ENCODE measurements around the gene LIPJ.

The LIPJ gene

GRCh38 chr10:88608052-88608732 lies 21.6 kb downstream of the LIPJ start:
- no peak for DNase-seq

- DNase-seq: no peak
Measured at GRCh38 chr10:88608780-88609179, 22.2 kb downstream of the LIPJ start.

GRCh38 chr10:88616250-88616977 lies 29.9 kb downstream of the LIPJ start:
- DNase-seq: no peak

GRCh38 chr10:88617772-88618300 lies 31.3 kb downstream of the LIPJ start:
- no peak for DNase-seq

GRCh38 chr10:88618496-88618895 lies 31.9 kb downstream of the LIPJ start:
- DNase-seq: no peak

- DNase-seq: no peak
Measured at GRCh38 chr10:88620441-88620840, 33.9 kb downstream of the LIPJ start.

- DNase-seq: no peak
Measured at GRCh38 chr10:88623835-88624234, 37.3 kb downstream of the LIPJ start.

- no peak for DNase-seq
Measured at GRCh38 chr10:88624840-88625239, 38.3 kb downstream of the LIPJ start.

- no peak for DNase-seq
Measured at GRCh38 chr10:88640186-88640585, 53.6 kb downstream of the LIPJ start.

- DNase-seq: no peak
Measured at GRCh38 chr10:88642209-88642608, 55.6 kb downstream of the LIPJ start.

- no peak for DNase-seq
Measured at GRCh38 chr10:88642963-88643362, 56.4 kb downstream of the LIPJ start.

- no peak for DNase-seq
Measured at GRCh38 chr10:88647061-88647615, 60.6 kb downstream of the LIPJ start.

GRCh38 chr10:88651101-88651551 lies 64.6 kb downstream of the LIPJ start:
- no peak for DNase-seq

- DNase-seq: no peak
Measured at GRCh38 chr10:88652616-88653015, 66.1 kb downstream of the LIPJ start.

Data from NCI-H1048 (cell line).